ENCODE measurements around the gene SERPINA6. TPM values are rescaled to one million over a fixed set of nuclear protein-coding genes. Genes with fewer than 3 reads are reported as not detected.
A peak's percentile ranks its signal among the peaks of the same experiment; 100 is the strongest.
"Not testable (repeated sequence)": the region's sequence is repeated elsewhere in the genome, so short reads cannot be mapped to it uniquely, and the experiment has no call there.

SERPINA6 gene, protein sequence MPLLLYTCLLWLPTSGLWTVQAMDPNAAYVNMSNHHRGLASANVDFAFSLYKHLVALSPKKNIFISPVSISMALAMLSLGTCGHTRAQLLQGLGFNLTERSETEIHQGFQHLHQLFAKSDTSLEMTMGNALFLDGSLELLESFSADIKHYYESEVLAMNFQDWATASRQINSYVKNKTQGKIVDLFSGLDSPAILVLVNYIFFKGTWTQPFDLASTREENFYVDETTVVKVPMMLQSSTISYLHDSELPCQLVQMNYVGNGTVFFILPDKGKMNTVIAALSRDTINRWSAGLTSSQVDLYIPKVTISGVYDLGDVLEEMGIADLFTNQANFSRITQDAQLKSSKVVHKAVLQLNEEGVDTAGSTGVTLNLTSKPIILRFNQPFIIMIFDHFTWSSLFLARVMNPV
- not detected for polyA plus RNA-seq

DNA sequence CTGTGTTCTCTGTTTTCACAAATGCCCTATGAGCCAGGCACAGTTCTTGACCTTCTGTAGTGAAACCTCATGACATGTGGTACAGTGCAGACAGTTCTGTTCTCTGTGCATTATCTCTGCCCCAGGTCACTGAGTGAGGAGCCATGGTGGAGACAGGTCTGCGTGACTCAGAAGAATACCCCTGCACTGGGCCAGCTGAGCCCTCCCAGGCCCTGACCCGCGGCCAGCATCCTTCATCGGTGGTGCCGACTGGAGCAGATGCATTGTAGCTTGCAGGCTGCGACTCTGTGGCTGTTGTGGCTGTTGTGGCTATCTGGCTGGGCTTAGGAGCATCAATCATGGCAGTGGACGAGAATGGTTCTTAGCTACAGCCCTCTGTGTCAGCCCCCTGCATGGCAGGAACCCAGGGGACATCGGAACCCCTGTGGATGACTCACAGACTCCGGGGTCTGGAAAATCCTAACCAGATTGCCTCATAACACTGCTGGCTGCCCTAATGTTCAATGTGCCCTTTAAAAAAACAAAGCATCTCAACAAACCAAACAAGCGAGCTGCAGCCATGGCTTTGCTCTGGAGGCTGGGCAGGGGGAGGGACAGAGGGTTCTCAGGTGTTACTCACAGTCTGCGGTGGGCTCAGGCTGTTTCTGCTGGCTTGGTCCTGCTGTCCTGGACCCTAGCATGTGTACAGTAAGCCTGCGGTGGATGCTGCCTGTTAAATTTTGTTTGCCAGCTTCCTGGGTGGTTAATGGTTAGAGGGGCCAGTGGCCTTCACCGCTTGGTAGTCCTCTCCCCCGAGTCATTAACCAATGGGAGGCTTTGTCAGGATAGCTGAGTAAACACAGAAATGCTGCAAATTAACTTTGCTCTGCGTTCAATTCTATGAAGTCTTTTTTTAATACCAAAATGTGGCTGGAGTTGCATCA, at the start of gene SERPINA6:
Gene SERPINA6, minus strand, starts transcription at position 689 of the 923 bp plus-strand sequence. CDS start 8,688 bp downstream, outside the sequence.
- Mint-ChIP-seq H3K27ac (no peak within 1 kb of the TSS), H3K27me3 (no peaks in the 10 kb centered on the region), H3K4me3 (no peak within 1 kb of the TSS), H3K4me1 (no peaks in the 10 kb centered on the region), H3K9me3 (peaks cover 0 to 4% (median 0%) of the 10 kb centered on the region in 3 donors), H3K36me3 (peaks cover 1% of the 10 kb centered on the region)

DNA sequence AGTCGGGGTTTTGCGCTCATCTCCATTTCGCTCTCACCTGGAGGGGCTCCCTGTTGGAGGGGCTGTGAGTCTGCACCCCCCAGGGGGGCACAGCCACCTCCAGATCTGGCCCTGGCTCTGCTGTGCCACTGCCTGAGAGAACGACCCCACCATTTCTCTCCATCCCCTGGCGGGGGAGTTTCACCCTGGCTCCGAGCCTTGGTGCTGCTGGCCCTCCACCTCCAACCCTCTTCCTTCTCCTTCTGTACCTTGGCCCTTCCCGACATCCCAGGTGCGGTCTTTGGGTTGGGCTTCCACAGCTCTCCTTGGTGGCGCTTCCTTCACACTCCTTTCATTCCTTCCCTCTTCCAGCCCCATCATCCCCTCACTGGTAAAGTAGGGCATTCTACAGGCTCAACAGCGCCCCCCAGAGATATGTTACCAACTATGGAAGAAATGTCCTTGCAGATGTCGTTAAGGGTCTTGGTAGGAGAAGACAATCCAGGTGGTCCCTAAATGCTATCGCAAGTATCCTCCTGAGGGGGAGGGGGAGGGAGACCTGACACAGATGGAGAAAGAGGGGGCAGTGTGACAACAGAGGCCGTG, 49.0 kb upstream of the SERPINA6 start:
- no peak overlapping the region for H3K4me3 Mint-ChIP-seq
- H3K27me3 Mint-ChIP-seq, result no peaks in the 10 kb centered on the region
- H3K36me3 Mint-ChIP-seq, result no peaks in the 10 kb centered on the region
- H3K4me1 Mint-ChIP-seq, result peaks cover 0 to 2% (median 0%) of the 10 kb centered on the region in 3 donors
- H3K27ac Mint-ChIP-seq, result no peak overlapping the region
- no peaks in the 10 kb centered on the region for H3K9me3 Mint-ChIP-seq

DNA sequence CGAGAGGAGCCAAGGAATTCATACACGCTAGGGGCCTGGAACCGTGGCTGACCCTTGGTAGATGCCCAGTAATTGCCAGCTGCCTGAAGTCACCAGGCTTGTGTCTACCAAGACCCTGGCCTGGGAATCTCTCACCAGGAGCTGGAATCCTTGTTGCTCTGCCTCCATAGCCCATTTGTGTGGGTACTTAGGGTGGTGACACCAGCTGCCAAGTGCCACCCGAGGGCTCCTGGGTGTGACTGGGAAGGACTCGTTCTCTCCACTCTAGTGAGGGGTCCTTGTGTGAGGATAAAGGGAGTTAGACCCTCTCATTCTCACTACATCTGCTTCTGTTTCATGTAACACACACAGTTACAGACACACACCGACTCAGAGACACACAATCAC, 47.4 kb upstream of the SERPINA6 start:
- H3K36me3 Mint-ChIP-seq, result no peaks in the 10 kb centered on the region
- no peaks in the 10 kb centered on the region for H3K27me3 Mint-ChIP-seq
- no peak overlapping the region for H3K4me3 Mint-ChIP-seq
- H3K4me1 Mint-ChIP-seq, result peaks cover 0 to 2% (median 0%) of the 10 kb centered on the region in 3 donors
- no peak overlapping the region for H3K27ac Mint-ChIP-seq
- H3K9me3 Mint-ChIP-seq, result no peaks in the 10 kb centered on the region

DNA sequence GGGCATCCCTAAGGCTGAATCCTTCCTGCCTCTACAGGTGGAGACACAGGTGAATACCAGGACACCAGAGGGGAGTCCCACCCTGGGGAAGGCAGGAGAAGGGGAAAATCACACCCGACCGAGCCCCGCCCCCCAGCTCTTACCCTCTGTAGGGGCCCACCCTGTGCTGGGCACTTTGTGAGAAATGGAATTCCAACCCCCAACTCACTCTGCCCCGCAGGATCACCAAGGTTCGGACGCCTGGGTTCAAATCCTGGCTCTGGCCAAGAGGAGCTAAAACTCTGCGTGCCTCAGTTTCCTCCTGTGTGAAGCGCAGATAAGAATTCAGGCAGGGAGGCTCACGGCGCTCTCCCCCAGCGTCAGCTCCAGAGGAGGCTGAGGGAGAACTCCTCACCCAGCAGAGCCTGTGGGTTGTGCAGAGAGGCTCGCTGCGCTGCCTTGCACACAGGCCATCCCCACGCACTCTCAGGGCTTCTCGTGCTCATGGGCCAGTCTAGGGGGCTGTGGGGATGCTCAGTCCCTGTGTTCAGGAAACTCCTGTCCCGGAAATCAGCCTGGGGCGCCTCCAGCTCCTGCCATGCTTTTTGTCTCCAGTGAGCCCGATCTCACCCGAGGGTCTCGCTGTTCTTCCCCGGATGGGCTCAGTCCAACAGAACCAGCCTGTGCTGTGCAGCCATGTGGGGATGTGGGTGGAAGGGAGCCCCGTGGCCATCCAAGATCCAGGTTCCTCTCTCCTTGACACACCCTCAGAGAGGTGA, 46.8 kb upstream of the SERPINA6 start:
- H3K4me1 Mint-ChIP-seq, H3K36me3 Mint-ChIP-seq, H3K9me3 Mint-ChIP-seq, H3K27ac Mint-ChIP-seq, H3K4me3 Mint-ChIP-seq, H3K27me3 Mint-ChIP-seq: not testable (repeated sequence)

DNA sequence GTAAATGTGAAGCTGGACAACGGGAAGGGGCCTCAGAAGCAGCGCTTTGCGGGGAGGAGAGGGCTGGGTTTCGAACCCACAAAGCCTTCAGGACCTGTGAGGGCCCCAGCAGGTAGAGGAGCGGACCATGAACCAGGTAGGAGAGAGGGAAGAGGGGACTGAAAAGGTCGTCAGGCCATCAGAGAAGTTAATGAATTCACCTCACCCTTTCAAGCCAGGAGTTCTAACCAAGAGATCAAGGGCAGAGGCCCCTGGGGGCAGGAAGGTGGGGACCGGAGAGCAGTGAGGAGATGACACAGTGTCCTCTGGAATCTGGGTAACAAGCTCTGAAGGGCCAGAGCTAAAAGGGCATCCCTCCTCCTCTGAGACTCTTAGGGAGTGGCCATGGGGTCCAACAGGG, 45.8 kb upstream of the SERPINA6 start:
- no peak overlapping the region for H3K4me3 Mint-ChIP-seq
- no peaks in the 10 kb centered on the region for H3K9me3 Mint-ChIP-seq
- H3K36me3 Mint-ChIP-seq, result no peaks in the 10 kb centered on the region
- H3K27me3 Mint-ChIP-seq, result no peaks in the 10 kb centered on the region
- H3K27ac Mint-ChIP-seq, result no peak overlapping the region
- H3K4me1 Mint-ChIP-seq, result peaks cover 0 to 2% (median 0%) of the 10 kb centered on the region in 3 donors

DNA sequence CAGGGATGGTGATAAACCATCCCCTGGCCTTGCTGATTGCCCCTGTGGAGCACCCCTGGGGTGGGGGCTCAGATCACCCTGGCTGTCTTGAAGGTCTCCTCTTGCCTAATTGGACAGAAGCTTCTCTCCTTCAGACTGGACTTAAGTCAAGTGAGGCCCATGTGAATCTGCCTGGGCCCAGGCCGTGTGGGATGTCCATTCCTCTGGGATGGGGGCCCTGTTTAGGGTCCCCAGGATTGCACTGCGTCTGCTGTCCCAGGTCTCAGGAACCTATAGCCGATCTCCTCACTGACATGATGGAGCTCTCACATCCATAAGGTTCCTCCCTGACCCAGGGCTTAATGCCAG, 45.1 kb upstream of the SERPINA6 start:
- no peaks in the 10 kb centered on the region for H3K36me3 Mint-ChIP-seq
- no peak overlapping the region for H3K4me3 Mint-ChIP-seq
- H3K27me3 Mint-ChIP-seq, result no peaks in the 10 kb centered on the region
- peaks cover 0 to 2% (median 0%) of the 10 kb centered on the region in 3 donors for H3K4me1 Mint-ChIP-seq
- H3K9me3 Mint-ChIP-seq, result peaks cover 0 to 2% (median 0%) of the 10 kb centered on the region in 3 donors
- H3K27ac Mint-ChIP-seq, result no peak overlapping the region

DNA sequence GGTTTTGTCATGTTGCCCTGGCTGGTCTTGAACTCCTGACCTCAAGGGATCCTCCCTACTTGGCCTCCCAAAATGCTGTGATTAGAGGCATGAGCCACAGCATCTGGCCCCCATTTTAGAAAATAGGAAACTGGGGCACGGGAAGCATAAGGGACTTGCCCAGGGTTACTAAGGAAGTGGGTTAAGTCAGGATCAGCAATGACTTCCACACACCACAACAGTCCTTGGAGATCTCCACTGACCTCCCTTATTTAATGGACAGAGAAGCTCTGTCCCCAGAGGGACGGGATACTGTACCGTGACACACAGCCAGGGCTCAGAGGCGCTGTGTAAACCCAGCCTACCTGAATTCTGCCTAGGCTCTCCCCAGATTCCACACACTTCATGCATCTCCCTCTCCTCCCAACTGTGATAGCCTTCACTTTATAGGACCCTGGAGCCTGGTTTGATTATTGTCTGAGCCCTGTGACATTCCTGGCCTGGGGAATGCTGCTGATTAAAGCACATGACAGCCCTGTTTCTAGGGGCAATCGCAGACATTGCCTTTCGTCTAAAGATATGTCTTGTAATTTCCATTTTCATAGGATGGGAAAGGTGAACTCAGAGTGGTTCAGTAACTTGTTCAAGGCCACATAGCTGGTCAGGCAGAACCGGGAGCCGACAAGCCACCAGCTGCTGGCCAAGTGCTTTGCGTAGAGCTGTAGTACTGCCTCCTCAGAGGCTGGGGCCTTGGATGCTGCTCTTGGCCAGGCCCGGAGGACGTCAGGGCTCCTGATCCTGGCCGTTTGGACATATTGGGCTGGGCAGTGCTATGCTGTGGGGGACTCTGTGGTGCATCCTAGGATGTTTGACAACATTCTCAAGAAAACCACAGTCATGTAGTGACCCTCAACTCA, 44.5 kb upstream of the SERPINA6 start:
- no peak overlapping the region for H3K4me3 Mint-ChIP-seq
- H3K27me3 Mint-ChIP-seq, result no peaks in the 10 kb centered on the region
- peaks cover 0 to 2% (median 0%) of the 10 kb centered on the region in 3 donors for H3K9me3 Mint-ChIP-seq
- peaks cover 0 to 2% (median 0%) of the 10 kb centered on the region in 3 donors for H3K4me1 Mint-ChIP-seq
- H3K27ac Mint-ChIP-seq, result no peak overlapping the region
- H3K36me3 Mint-ChIP-seq, result no peaks in the 10 kb centered on the region

DNA sequence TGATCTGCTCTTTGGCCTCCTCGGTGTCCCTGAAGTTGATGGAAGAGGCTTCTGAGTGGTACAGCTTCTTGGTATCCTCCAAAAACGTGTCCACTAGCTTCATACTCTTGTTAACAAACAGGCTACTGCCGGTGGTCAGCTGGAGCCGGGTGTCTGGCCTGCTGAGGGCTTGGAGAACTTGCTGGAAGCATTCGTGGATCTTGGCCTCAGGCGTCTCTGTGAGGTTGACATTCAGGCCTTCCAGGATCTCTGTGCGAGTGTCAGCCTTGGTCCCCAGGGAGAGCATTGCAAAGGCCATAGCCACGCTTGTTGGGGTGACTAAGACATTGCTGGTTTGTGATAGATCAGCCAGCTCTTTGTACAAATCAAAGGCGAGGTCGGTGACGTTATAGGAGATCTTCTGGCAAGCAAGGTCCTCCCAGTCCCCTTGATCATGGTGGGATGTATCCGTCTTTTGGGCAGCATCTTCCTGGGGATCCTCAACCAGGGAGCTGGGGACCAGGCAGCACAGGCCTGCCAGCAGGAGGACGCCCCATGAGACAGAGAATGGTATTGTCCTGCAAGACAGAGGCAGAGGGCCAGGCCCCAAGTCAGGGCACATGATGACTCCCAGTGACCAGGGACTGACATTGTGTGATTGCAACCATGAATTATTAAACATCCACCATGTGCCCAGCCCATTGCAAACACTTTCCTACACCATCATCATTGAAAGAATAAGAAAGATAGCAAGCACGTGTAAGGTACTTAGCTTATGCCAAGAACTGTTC, 43.2 kb upstream of the SERPINA6 start, which contains the start of gene SERPINA2:
Gene SERPINA2, minus strand, starts transcription at position 553 of the 770 bp plus-strand sequence.
- no peaks in the 10 kb centered on the region for H3K36me3 Mint-ChIP-seq
- peaks cover 0 to 2% (median 0%) of the 10 kb centered on the region in 3 donors for H3K9me3 Mint-ChIP-seq
- no peak within 1 kb of the TSS for H3K4me3 Mint-ChIP-seq
- H3K27me3 Mint-ChIP-seq, result peaks cover 2% of the 10 kb centered on the region
- H3K27ac Mint-ChIP-seq, result peak within 1 kb of the TSS in 1 of 3 donors; percentile 20
- H3K4me1 Mint-ChIP-seq, result peaks cover 0 to 2% (median 0%) of the 10 kb centered on the region in 3 donors

DNA sequence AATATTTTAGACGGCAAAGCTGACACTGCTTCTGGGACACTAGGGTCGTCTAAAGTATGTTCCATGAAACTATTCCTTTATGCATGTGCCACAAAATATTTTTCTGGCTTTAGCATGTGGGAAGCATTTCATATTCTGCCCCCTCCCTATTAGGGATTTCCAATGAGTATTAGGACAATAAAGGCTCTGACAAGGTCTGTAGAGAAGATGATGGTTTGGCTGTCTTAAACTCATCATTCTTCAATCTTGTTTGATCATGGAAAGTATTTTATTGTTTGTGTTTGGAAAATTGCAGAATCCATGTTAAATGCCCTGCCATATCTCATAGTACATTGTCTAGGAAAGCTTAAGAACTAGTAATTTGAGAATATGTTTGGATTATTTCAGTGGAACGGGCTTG, 42.5 kb upstream of the SERPINA6 start:
- Mint-ChIP-seq H3K9me3 (peaks cover 0 to 2% (median 0%) of the 10 kb centered on the region in 3 donors), H3K27ac (no peak overlapping the region), H3K4me1 (no peaks in the 10 kb centered on the region), H3K36me3 (no peaks in the 10 kb centered on the region), H3K27me3 (peaks cover 6% of the 10 kb centered on the region), H3K4me3 (no peak overlapping the region)

DNA sequence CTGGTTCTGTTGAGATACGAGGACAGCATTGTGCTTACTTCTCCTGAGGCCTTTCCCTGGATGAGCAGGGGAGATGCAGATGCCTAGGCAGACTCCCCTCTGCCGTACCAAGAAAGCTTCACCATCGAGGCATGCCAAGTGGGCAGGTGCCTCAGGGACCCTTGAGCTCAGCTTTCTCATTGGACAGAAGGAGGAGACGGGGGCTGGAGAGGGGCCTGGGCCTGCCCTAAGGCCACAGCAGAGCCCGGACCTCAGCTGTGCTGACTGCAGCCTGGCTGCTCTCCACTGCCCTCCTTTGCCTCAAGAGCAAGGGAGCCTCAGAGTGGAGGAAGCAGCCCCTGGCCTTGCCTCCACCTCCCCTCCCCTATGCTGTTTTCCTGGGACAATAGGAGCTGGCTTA, 41.8 kb upstream of the SERPINA6 start:
- Mint-ChIP-seq H3K9me3 (peaks cover 0 to 2% (median 0%) of the 10 kb centered on the region in 3 donors), H3K36me3 (no peaks in the 10 kb centered on the region), H3K27ac (peak overlapping the region in 1 of 3 donors; percentile 67), H3K27me3 (peaks cover 6% of the 10 kb centered on the region), H3K4me3 (no peak overlapping the region), H3K4me1 (no peaks in the 10 kb centered on the region)

DNA sequence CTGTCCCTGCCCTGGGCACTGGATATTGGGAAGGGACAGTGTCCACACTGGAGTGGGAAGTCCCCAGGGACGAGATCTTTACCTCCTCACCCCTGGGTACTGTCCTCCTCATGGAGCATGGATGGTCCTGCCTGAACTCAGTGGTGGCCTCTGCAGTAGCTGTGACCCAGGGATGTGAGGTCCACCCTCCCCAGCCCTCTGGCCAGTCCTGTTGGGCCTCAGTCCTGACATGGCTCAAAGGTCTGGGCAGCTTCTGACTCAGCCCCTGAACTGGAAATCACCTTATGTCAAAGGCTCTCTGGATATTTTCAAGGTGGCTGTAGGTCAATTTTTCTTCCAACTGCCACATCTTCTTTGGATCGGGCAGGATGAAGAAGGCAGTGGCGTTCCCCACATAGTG, 40.9 kb upstream of the SERPINA6 start:
- Mint-ChIP-seq H3K36me3 (no peaks in the 10 kb centered on the region), H3K4me3 (no peak overlapping the region), H3K9me3 (peaks cover 0 to 2% (median 0%) of the 10 kb centered on the region in 3 donors), H3K4me1 (no peaks in the 10 kb centered on the region), H3K27ac (no peak overlapping the region), H3K27me3 (peaks cover 6% of the 10 kb centered on the region)

DNA sequence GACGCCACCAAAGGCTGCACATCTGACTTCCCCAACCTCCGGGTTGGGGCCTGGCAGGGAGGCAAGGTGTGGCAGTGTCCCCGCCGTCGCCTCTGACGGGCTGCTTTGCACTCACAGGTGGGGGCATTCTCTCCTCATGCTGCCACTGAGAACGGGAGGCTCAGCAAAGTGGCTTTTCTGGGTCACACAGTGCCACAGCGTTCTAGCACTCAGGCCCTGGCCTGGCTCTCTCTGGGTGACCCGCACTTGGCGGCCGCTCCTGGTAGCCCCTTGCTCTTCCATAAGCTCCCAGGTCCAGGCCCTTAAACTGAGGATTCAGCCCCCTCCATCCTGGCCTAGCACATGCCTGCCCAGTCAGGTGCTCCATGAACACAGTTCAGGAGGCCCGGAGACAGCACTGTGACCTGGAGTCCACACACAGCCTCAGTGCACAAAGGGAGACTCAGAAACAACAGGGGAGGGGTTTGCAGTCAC, 40.1 kb upstream of the SERPINA6 start:
- H3K27ac Mint-ChIP-seq, result no peak overlapping the region
- H3K4me3 Mint-ChIP-seq, result no peak overlapping the region
- no peaks in the 10 kb centered on the region for H3K36me3 Mint-ChIP-seq
- peaks cover 6% of the 10 kb centered on the region for H3K27me3 Mint-ChIP-seq
- H3K9me3 Mint-ChIP-seq, result peaks cover 0 to 2% (median 0%) of the 10 kb centered on the region in 3 donors
- no peaks in the 10 kb centered on the region for H3K4me1 Mint-ChIP-seq

DNA sequence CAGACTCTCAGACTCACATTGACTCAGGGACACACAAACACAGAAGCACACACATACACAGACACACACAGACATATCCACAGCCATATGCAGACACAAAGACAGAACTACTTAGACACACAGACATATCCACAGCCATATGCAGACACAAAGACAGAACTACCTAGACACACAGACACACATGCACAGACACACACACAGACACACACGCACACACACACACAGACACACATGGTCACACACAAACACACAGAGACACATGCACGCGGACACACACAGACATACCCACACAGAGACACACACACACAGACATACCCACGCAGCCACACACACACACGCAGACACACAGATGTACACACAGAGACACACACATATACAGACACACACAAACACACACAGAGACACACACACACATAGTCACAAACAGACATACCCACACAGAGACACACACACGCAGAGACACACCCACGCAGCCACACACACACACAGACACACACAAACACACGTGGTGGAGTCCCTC, 39.5 kb upstream of the SERPINA6 start:
- no peaks in the 10 kb centered on the region for H3K36me3 Mint-ChIP-seq
- H3K27me3 Mint-ChIP-seq, result peaks cover 6% of the 10 kb centered on the region
- H3K9me3 Mint-ChIP-seq, result peaks cover 0 to 2% (median 0%) of the 10 kb centered on the region in 3 donors
- peak overlapping the region in 2 of 4 donors; percentile 1 to 47 for H3K4me3 Mint-ChIP-seq
- no peaks in the 10 kb centered on the region for H3K4me1 Mint-ChIP-seq
- no peak overlapping the region for H3K27ac Mint-ChIP-seq

All from IgD-negative memory B cell (primary cell).